ENCODE data around the gene OLIG2.

OLIG2 gene

DNA sequence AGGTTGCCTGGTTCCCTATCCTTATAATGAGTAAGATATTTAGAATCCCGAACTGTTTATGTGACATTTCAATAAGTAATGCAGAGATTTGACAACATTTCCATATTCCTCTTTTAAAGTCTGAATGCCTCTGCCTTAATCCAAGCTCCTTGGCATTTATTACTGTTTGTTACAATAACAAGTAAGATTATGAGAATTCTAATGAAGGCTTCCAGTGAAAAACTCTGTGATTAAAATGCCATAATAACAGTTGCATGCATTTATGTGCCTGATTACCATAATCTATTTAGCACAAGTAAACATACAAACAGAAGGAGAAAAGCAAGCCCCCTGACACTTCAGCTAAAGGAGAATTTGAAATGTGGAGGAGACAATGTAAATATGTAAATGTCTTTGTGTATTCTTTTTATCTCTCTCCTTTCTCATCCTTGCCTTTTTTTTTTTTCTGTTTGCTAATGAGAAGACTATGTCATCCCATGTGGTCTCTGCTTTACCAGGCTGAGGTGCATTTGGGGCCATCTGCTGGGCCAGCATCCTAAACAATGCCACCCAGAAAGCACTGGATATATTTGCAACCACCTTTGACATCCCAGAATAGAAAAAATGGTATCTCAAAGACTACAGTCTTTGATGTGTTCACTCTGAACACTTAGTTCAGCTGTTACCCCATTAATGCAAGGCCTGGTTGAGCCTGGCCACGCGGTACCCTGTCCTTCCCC is 17.2 kb upstream of the OLIG2 start:
- peaks cover 4% of the 10 kb centered on the region for H3K27me3 ChIP-seq (ENCODE audit: control insufficient read depth, insufficient read depth, low read length)
- no peak overlapping the region for H3K9ac ChIP-seq (ENCODE audit: low read length)
- peaks cover 7% of the 10 kb centered on the region for H3K4me1 ChIP-seq (ENCODE audit: control insufficient read depth, low read depth, low read length)
- H3K36me3 ChIP-seq (ENCODE audit: control insufficient read depth, low read depth, low read length): no peaks in the 10 kb centered on the region
- no peak overlapping the region for H3K27ac ChIP-seq (ENCODE audit: low read length)
- no peak overlapping the region for H3K4me3 ChIP-seq (ENCODE audit: low read length)
- H3K9me3 ChIP-seq (ENCODE audit: control insufficient read depth, low read depth, low read length): no peaks in the 10 kb centered on the region

- Histone ChIP-seq H3K9ac (ENCODE audit: low read length) (no peak overlapping the region), H3K27me3 (ENCODE audit: control insufficient read depth, insufficient read depth, low read length) (peaks cover 18% of the 10 kb centered on the region), H3K27ac (ENCODE audit: low read length) (no peak overlapping the region), H3K36me3 (ENCODE audit: control insufficient read depth, low read depth, low read length) (no peaks in the 10 kb centered on the region), H3K4me3 (ENCODE audit: low read length) (no peak overlapping the region), H3K4me1 (ENCODE audit: control insufficient read depth, low read depth, low read length) (peaks cover 7% of the 10 kb centered on the region), H3K9me3 (ENCODE audit: control insufficient read depth, low read depth, low read length) (no peaks in the 10 kb centered on the region)
Measured at GRCh38 chr21:33010931-33011330, 14.8 kb upstream of the OLIG2 start.

DNA sequence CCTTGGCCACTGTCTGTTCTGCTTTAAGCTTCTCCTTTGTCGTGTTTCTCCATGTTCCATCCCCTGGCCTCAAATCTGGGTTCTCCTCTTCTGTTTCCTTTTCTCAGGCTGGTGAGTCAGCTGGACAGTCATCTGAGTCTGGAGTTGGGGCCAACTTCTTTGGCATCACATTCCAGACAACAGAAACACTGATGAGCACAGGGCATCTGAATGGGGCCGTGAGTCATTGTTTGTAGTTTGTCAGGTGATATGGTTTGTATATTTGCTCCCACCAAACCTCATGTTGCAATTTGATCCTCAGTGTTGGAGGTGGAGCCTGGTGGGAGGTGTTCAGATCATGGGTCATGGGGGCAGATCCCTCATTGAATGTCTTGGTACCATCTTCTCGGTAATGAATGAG is 14.3 kb upstream of the OLIG2 start:
- H3K4me3 ChIP-seq (ENCODE audit: low read length): no peak overlapping the region
- peaks cover 7% of the 10 kb centered on the region for H3K4me1 ChIP-seq (ENCODE audit: control insufficient read depth, low read depth, low read length)
- no peaks in the 10 kb centered on the region for H3K36me3 ChIP-seq (ENCODE audit: control insufficient read depth, low read depth, low read length)
- no peak overlapping the region for H3K9ac ChIP-seq (ENCODE audit: low read length)
- no peaks in the 10 kb centered on the region for H3K9me3 ChIP-seq (ENCODE audit: control insufficient read depth, low read depth, low read length)
- peaks cover 23% of the 10 kb centered on the region for H3K27me3 ChIP-seq (ENCODE audit: control insufficient read depth, insufficient read depth, low read length)
- H3K27ac ChIP-seq (ENCODE audit: low read length): no peak overlapping the region

- no peak overlapping the region for H3K9ac ChIP-seq (ENCODE audit: low read length)
- H3K9me3 ChIP-seq (ENCODE audit: control insufficient read depth, low read depth, low read length): no peaks in the 10 kb centered on the region
- peaks cover 3% of the 10 kb centered on the region for H3K4me1 ChIP-seq (ENCODE audit: control insufficient read depth, low read depth, low read length)
- peaks cover 40% of the 10 kb centered on the region for H3K27me3 ChIP-seq (ENCODE audit: control insufficient read depth, insufficient read depth, low read length)
- H3K27ac ChIP-seq (ENCODE audit: low read length): no peak overlapping the region
- H3K4me3 ChIP-seq (ENCODE audit: low read length): no peak overlapping the region
- no peaks in the 10 kb centered on the region for H3K36me3 ChIP-seq (ENCODE audit: control insufficient read depth, low read depth, low read length)
Measured at GRCh38 chr21:33013626-33014025, 12.1 kb upstream of the OLIG2 start.

DNA sequence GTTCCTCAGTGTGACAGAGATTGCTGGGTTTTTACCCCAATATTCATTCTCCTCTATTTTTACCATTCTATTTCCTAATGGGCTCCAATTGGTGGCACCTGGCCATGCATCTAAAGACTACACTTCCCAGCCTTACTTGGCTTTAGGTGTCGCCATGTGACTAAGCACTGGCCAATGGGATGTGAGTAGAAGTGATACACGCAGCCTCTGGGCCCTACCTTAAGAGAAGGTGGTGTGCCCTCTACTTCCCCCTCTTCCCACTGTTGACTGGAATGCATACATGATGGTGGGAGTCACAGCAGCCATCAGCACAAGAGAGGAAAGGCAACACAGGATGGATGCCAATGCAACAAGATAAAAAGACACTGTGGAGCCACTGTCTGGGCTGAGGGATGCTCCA is 11.4 kb upstream of the OLIG2 start:
- peaks cover 48% of the 10 kb centered on the region for H3K27me3 ChIP-seq (ENCODE audit: control insufficient read depth, insufficient read depth, low read length)
- no peaks in the 10 kb centered on the region for H3K36me3 ChIP-seq (ENCODE audit: control insufficient read depth, low read depth, low read length)
- no peak overlapping the region for H3K4me3 ChIP-seq (ENCODE audit: low read length)
- H3K27ac ChIP-seq (ENCODE audit: low read length): no peak overlapping the region
- no peak overlapping the region for H3K9ac ChIP-seq (ENCODE audit: low read length)
- no peaks in the 10 kb centered on the region for H3K4me1 ChIP-seq (ENCODE audit: control insufficient read depth, low read depth, low read length)
- H3K9me3 ChIP-seq (ENCODE audit: control insufficient read depth, low read depth, low read length): no peaks in the 10 kb centered on the region

DNA sequence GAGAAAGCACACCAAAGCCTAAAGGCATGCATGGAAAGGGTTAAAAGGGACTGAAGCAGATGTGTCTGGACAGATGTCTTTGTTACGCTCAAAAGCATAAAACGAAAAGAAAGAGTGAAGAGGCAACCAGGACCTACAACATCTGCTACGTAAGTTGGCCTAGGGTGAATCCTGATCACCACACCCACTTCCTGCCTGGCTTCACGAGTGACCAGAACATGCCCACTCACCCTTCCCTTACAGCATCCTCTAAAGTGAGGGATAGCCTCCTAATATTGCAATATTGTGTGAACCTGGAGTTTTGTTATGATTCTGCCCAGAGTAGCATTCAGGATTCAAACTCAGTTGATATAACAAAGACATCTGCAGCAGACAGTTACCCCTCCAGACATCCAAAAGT is 10.6 kb upstream of the OLIG2 start:
- H3K9me3 ChIP-seq (ENCODE audit: control insufficient read depth, low read depth, low read length): no peaks in the 10 kb centered on the region
- no peak overlapping the region for H3K9ac ChIP-seq (ENCODE audit: low read length)
- H3K4me1 ChIP-seq (ENCODE audit: control insufficient read depth, low read depth, low read length): peaks cover under 1% of the 10 kb centered on the region
- peaks cover 55% of the 10 kb centered on the region for H3K27me3 ChIP-seq (ENCODE audit: control insufficient read depth, insufficient read depth, low read length)
- no peak overlapping the region for H3K27ac ChIP-seq (ENCODE audit: low read length)
- no peak overlapping the region for H3K4me3 ChIP-seq (ENCODE audit: low read length)
- no peaks in the 10 kb centered on the region for H3K36me3 ChIP-seq (ENCODE audit: control insufficient read depth, low read depth, low read length)

GRCh38 chr21:33015756-33016155 is 10.0 kb upstream of the OLIG2 start:
- peaks cover 62% of the 10 kb centered on the region for H3K27me3 ChIP-seq (ENCODE audit: control insufficient read depth, insufficient read depth, low read length)
- no peak overlapping the region for H3K4me3 ChIP-seq (ENCODE audit: low read length)
- H3K4me1 ChIP-seq (ENCODE audit: control insufficient read depth, low read depth, low read length): peaks cover 5% of the 10 kb centered on the region
- H3K9me3 ChIP-seq (ENCODE audit: control insufficient read depth, low read depth, low read length): no peaks in the 10 kb centered on the region
- H3K36me3 ChIP-seq (ENCODE audit: control insufficient read depth, low read depth, low read length): no peaks in the 10 kb centered on the region
- H3K27ac ChIP-seq (ENCODE audit: low read length): no peak overlapping the region
- H3K9ac ChIP-seq (ENCODE audit: low read length): no peak overlapping the region

- Histone ChIP-seq H3K9me3 (ENCODE audit: control insufficient read depth, low read depth, low read length) (no peaks in the 10 kb centered on the region), H3K36me3 (ENCODE audit: control insufficient read depth, low read depth, low read length) (no peaks in the 10 kb centered on the region), H3K4me3 (ENCODE audit: low read length) (no peak overlapping the region), H3K27ac (ENCODE audit: low read length) (no peak overlapping the region), H3K9ac (ENCODE audit: low read length) (no peak overlapping the region), H3K4me1 (ENCODE audit: control insufficient read depth, low read depth, low read length) (peaks cover 5% of the 10 kb centered on the region), H3K27me3 (ENCODE audit: control insufficient read depth, insufficient read depth, low read length) (peaks cover 93% of the 10 kb centered on the region)
Measured at GRCh38 chr21:33018707-33019465, 6.8 kb upstream of the OLIG2 start.

DNA sequence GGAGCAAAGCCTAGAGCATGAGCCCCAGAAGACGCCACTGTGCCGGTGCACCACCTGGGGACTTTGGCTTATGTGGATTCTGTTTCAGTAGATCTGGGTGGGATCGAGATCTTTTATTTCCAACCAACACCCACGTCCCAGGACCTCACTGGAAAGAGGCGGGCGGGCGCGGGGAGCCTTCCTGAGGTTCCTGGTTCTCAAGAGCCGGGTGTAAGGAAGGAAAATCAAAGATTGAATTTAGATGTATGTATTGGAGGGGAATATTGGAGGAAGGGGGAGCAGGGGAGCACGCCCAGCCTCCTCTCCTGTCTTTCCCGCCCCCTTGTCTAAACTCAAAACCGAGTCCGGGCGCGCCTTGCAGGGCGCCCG is 6.2 kb upstream of the OLIG2 start:
- H3K27me3 ChIP-seq (ENCODE audit: control insufficient read depth, insufficient read depth, low read length): peaks cover 99% of the 10 kb centered on the region
- peak overlapping the region; percentile 46 for H3K4me3 ChIP-seq (ENCODE audit: low read length)
- H3K9me3 ChIP-seq (ENCODE audit: control insufficient read depth, low read depth, low read length): no peaks in the 10 kb centered on the region
- no peaks in the 10 kb centered on the region for H3K36me3 ChIP-seq (ENCODE audit: control insufficient read depth, low read depth, low read length)
- H3K27ac ChIP-seq (ENCODE audit: low read length): no peak overlapping the region
- H3K4me1 ChIP-seq (ENCODE audit: control insufficient read depth, low read depth, low read length): peaks cover 5% of the 10 kb centered on the region
- H3K9ac ChIP-seq (ENCODE audit: low read length): no peak overlapping the region

- Histone ChIP-seq H3K9me3 (ENCODE audit: control insufficient read depth, low read depth, low read length) (no peaks in the 10 kb centered on the region), H3K36me3 (ENCODE audit: control insufficient read depth, low read depth, low read length) (no peaks in the 10 kb centered on the region), H3K4me1 (ENCODE audit: control insufficient read depth, low read depth, low read length) (peaks cover 8% of the 10 kb centered on the region), H3K27me3 (ENCODE audit: control insufficient read depth, insufficient read depth, low read length) (peaks cover 100% of the 10 kb centered on the region), H3K4me3 (ENCODE audit: low read length) (peak overlapping the region; percentile 46), H3K9ac (ENCODE audit: low read length) (no peak overlapping the region), H3K27ac (ENCODE audit: low read length) (no peak overlapping the region)
Measured at GRCh38 chr21:33019885-33020557, 5.7 kb upstream of the OLIG2 start.

DNA sequence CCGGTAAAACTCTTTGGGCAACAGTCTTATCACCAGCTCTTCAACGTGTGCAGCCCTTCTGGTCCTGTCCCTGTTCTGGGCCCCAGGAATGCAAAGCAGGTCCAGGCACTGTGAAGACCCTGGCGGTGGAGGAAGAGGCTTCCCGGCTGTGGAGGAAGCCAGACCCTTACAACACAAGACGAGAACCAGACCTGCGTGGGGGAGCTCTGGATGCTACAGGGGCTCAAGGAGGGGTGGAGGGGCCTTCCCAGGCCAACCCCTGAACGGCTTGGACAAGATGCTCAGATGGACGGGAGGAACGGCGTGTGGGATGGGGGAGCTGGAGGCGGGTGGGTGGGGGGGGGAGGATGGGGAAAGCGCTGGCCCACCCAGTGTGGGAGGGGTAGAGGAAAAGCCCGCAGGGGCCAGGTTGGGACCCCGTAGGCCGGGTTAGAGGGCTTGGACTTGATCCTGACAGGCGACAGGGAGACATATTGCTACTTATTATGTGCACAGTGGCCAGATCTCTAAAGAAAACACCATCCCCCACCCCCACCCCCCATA is 5.1 kb upstream of the OLIG2 start:
- Histone ChIP-seq H3K9ac (ENCODE audit: low read length) (no peak overlapping the region), H3K9me3 (ENCODE audit: control insufficient read depth, low read depth, low read length) (no peaks in the 10 kb centered on the region), H3K27ac (ENCODE audit: low read length) (no peak overlapping the region), H3K4me3 (ENCODE audit: low read length) (peak overlapping the region; percentile 46), H3K27me3 (ENCODE audit: control insufficient read depth, insufficient read depth, low read length) (peaks cover 100% of the 10 kb centered on the region), H3K36me3 (ENCODE audit: control insufficient read depth, low read depth, low read length) (no peaks in the 10 kb centered on the region), H3K4me1 (ENCODE audit: control insufficient read depth, low read depth, low read length) (peaks cover 8% of the 10 kb centered on the region)

All from iPS-18a (cell line).